Spleen (tissue), 11 donors: ENCODE results near the gene STK4. TPM values are rescaled to one million over a fixed set of nuclear protein-coding genes. Genes with fewer than 3 reads are reported as not detected.

ENCODE experiments used
- DNase-seq: peaks from one replicate; pipeline ENCODE4 v3.0.0-alpha.2; 2020
- H3K27ac ChIP-seq, 8 donors: fragments of 200-600 bp; sonication (generic) in 7 of 8; 1 replicate in 4 of 8; 2 replicates in 4 of 8; pipeline versions ENCODE4 v1.5.0 to v1.8.0; 2016 to 2021; ENCODE audit warnings: inconsistent platforms in 4 of 8, mild to moderate bottlenecking in 4 of 8, moderate library complexity in 1 of 8
- H3K27me3 ChIP-seq, 7 donors: fragments of 200-600 bp; sonication (generic) in 6 of 7; replicated peaks in 1 of 7; 1 replicate in 4 of 7; 2 replicates in 3 of 7; pipeline versions ENCODE4 v1.5.0 to v1.8.0; 2016 to 2021; ENCODE audit warnings: inconsistent platforms in 3 of 7, mild to moderate bottlenecking in 1 of 7
- H3K36me3 ChIP-seq, 6 donors: fragments of 200-600 bp; sonication (generic) in 5 of 6; 1 replicate in 4 of 6; 2 replicates in 2 of 6; pipeline versions ENCODE4 v1.5.0 to v1.8.0; 2016 to 2021; ENCODE audit warnings: inconsistent platforms in 2 of 6
- H3K4me1 ChIP-seq, 6 donors: fragments of 200-600 bp; sonication (generic) in 5 of 6; 1 replicate in 3 of 6; 2 replicates in 3 of 6; pipeline versions ENCODE4 v1.5.0 to v1.8.0; 2016 to 2021; ENCODE audit warnings: inconsistent platforms in 3 of 6
- H3K4me3 ChIP-seq, 8 donors: fragments of 200-600 bp; sonication (generic) in 7 of 8; 1 replicate in 4 of 8; 2 replicates in 4 of 8; pipeline versions ENCODE4 v1.5.0 to v1.8.0; 2016 to 2021; ENCODE audit warnings: inconsistent platforms in 4 of 8, mild to moderate bottlenecking in 4 of 8, moderate library complexity in 2 of 8
- H3K9me3 ChIP-seq, 8 donors: fragments of 200-600 bp; sonication (generic) in 7 of 8; 1 replicate in 4 of 8; 2 replicates in 4 of 8; pipeline versions ENCODE4 v1.5.0 to v1.8.0; 2016 to 2021; ENCODE audit warnings: inconsistent platforms in 4 of 8
- CTCF ChIP-seq, 11 experiments: fragments of 200-600 bp in 7 of 11; fragments of 450-650 bp in 4 of 11; sonication (generic) in 4 of 11; IDR thresholded peaks in 8 of 11; conservative IDR thresholded peaks in 3 of 11; 1 replicate in 7 of 11; 2 replicates in 4 of 11; pipeline versions ENCODE4 v1.4.0 to v1.8.0; 2016 to 2021; ENCODE audit warnings: antibody characterized with exemption in 11 of 11, inconsistent platforms in 4 of 11, mild to moderate bottlenecking in 1 of 11
- POLR2A ChIP-seq, 3 donors: fragments of 450-650 bp; IDR thresholded peaks; one replicate each; pipeline ENCODE4 v1.5.1; 2017; ENCODE audit warnings: antibody characterized with exemption in 3 of 3, mild to moderate bottlenecking in 1 of 3
- POLR2AphosphoS5 ChIP-seq, 3 donors: sonication (generic); formaldehyde crosslinking; IDR thresholded peaks; one replicate each; pipeline ENCODE4 v1.5.1; 2017; ENCODE audit warnings: antibody characterized with exemption in 3 of 3
- WGBS, 5 donors: extraction: QIAGEN DNeasy Blood & Tissue Kit in 3 of 5; methylation state at CpG; one replicate each; pipeline versions ENCODE4 v1.1.5 to v1.1.7; 2013 to 2018; 5-methylcytosine and 5-hydroxymethylcytosine counted together
- intact Hi-C: fragments of 100-400 bp; cut with DNase I; formaldehyde crosslinking; loops from one replicate; pipeline ENCODE4 v1.15.0; 2023; ENCODE audit warnings: low total_unique reads
- polyA plus RNA-seq, 3 donors: library from polyadenylated mRNA; stranded (reverse); fragments of 200-250 nt; gene quantifications; one replicate each; pipeline ENCODE4 v1.2.1, GENCODE V29; 2013
- total RNA-seq, 7 donors: library from RNA; depleted of rRNA in 3 of 7; stranded (reverse); fragments of >200 nt in 3 of 7; fragmentation: NEBNext Ultra II Directional in 4 of 7; extraction: Animal tissue kit (Norgen Biotek cat#: 25700) in 4 of 7; gene quantifications; one replicate each; pipeline versions ENCODE4 v1.1.0 to v1.2.1, GENCODE V29; 2016 to 2021
- donor health status: healthy with polysubstance abuse.
- donor health status: DM: no; HTN: no; CAD: no; lungs with moderate emphysema.
- donor health status: DM: no; HTN: no; CAD: no.
- donor health status: Bipolar disorder and iron deficiency.
- donor health status: healthy.
- donor health status: DM: no; HTN: no; CAD: no.
- donor health status: DM: yes; HTN: yes; CAD: no.

Gene STK4
- total and polyA plus RNA-seq, 10 donors = 19.0 to 241 (median 124) TPM

- Histone ChIP-seq H3K36me3 (peaks cover 0 to 10% (median 0%) of the 10 kb centered on the region in 6 donors), H3K9me3 (no peaks in the 10 kb centered on the region), H3K27me3 (no peaks in the 10 kb centered on the region), H3K4me3 (no peak overlapping the region), H3K4me1 (peaks cover 18 to 76% (median 36%) of the 10 kb centered on the region in 6 donors), H3K27ac (no peak overlapping the region)
- intact Hi-C loops = no loop called here
- no peak for DNase-seq
- WGBS, 5 donors = 95 to 97% (median 96%) methylated on average over 3 of the region's 3 CpGs
- TF ChIP-seq CTCF (IDR thresholded peaks at IDR 0.05 in 8 of 11, conservative IDR thresholded peaks at IDR 0.05 in 3 of 11) (no peak), POLR2A (IDR thresholded peaks at IDR 0.05) (no peak), POLR2AphosphoS5 (IDR thresholded peaks at IDR 0.05) (no peak)
These were observed 3.8 kb upstream of the STK4 start for GRCh38 chr20:44962483-44962882.

GRCh38 chr20:44963325-44964215 is 2.7 kb upstream of the STK4 start:
- no peak overlapping the region for H3K4me3 ChIP-seq
- 68 to 88% (median 81%) methylated on average over 3 to 4 of the region's 4 CpGs for WGBS, 5 donors
- TF ChIP-seq POLR2AphosphoS5 (IDR thresholded peaks at IDR 0.05) (no peak), POLR2A (IDR thresholded peaks at IDR 0.05) (no peak), CTCF (IDR thresholded peaks at IDR 0.05 in 8 of 11, conservative IDR thresholded peaks at IDR 0.05 in 3 of 11) (no peak)
- peaks cover 25 to 76% (median 40%) of the 10 kb centered on the region in 6 donors for H3K4me1 ChIP-seq
- no peaks in the 10 kb centered on the region for H3K27me3 ChIP-seq
- intact Hi-C loops = no loop called here
- no peaks in the 10 kb centered on the region for H3K9me3 ChIP-seq
- H3K36me3 ChIP-seq = no peaks in the 10 kb centered on the region
- no peak overlapping the region for H3K27ac ChIP-seq
- DNase-seq = no peak

- WGBS, 5 donors = 50 to 68% (median 54%) methylated on average over 5 of the region's 5 CpGs
- peaks cover 19 to 79% (median 46%) of the 10 kb centered on the region in 6 donors for H3K4me1 ChIP-seq
- intact Hi-C loops = no loop called here
- no peak for DNase-seq
- no peaks in the 10 kb centered on the region for H3K27me3 ChIP-seq
- no peaks in the 10 kb centered on the region for H3K9me3 ChIP-seq
- H3K27ac ChIP-seq = peak overlapping the region; percentile 78 to 97 (median 92)
- no peaks in the 10 kb centered on the region for H3K36me3 ChIP-seq
- TF ChIP-seq POLR2AphosphoS5 (IDR thresholded peaks at IDR 0.05) (no peak), CTCF (IDR thresholded peaks at IDR 0.05 in 8 of 11, conservative IDR thresholded peaks at IDR 0.05 in 3 of 11) (no peak), POLR2A (IDR thresholded peaks at IDR 0.05) (no peak)
- peak overlapping the region; percentile 69 to 90 (median 84) for H3K4me3 ChIP-seq
These were observed 672 bp upstream of the STK4 start for GRCh38 chr20:44965651-44966029.

- Histone ChIP-seq H3K4me3 (peak overlapping the region; percentile 69 to 90 (median 84)), H3K36me3 (peaks cover 0 to 7% (median 2%) of the 10 kb centered on the region in 6 donors), H3K27me3 (no peaks in the 10 kb centered on the region), H3K9me3 (no peaks in the 10 kb centered on the region), H3K27ac (peak overlapping the region; percentile 78 to 97 (median 92)), H3K4me1 (peaks cover 22 to 83% (median 54%) of the 10 kb centered on the region in 6 donors)
- intact Hi-C loops = no loop called here
- DNase-seq = no peak
- WGBS, 5 donors = 7 to 18% (median 10%) methylated on average over 5 of the region's 5 CpGs
- TF ChIP-seq POLR2AphosphoS5 (IDR thresholded peaks at IDR 0.05) (peak in 1 of 3 donors; percentile 91), POLR2A (IDR thresholded peaks at IDR 0.05) (peak in 2 of 3 donors; percentile 52 to 63), CTCF (IDR thresholded peaks at IDR 0.05 in 8 of 11, conservative IDR thresholded peaks at IDR 0.05 in 3 of 11) (peak in 3 of 11 experiments; percentile 27 to 43 (median 28))
These were observed 995 bp downstream of the STK4 start for GRCh38 chr20:44967207-44967807.
